ENCODE results near the gene SGMS1.

Gene SGMS1

GRCh38 chr10:50516171-50516570, 107.6 kb downstream of the SGMS1 start:
- no peaks in the 10 kb centered on the region for H3K79me1 ChIP-seq (ENCODE audit: low read depth, low read length)
- no peak overlapping the region for H2BK12ac ChIP-seq (ENCODE audit: low read length)
- H2BK5ac ChIP-seq (ENCODE audit: low read length) = no peak overlapping the region
- H2AK5ac ChIP-seq (ENCODE audit: low read depth, low read length) = no peak overlapping the region
- no peak overlapping the region for H3K27ac ChIP-seq (replicated peaks; ENCODE audit: low read length)
- no peak overlapping the region for H3K9ac ChIP-seq (ENCODE audit: low read depth, low read length, poor library complexity)
- no peak overlapping the region for H4K8ac ChIP-seq (ENCODE audit: low read depth, low read length)
- H2BK15ac ChIP-seq (ENCODE audit: low read length) = no peak overlapping the region
- H3K23ac ChIP-seq (ENCODE audit: low read depth, low read length, poor library complexity) = no peak overlapping the region
- no peak overlapping the region for H3K4ac ChIP-seq (ENCODE audit: low read length)
- H3K9me3 ChIP-seq (replicated peaks in 1 of 2; ENCODE audit: control insufficient read depth in 2 of 2, insufficient read depth in 1 of 2, low read depth in 1 of 2, low read length in 2 of 2) = no peaks in the 10 kb centered on the region
- H3K18ac ChIP-seq (ENCODE audit: low read length) = no peak overlapping the region
- H2AFZ ChIP-seq (ENCODE audit: low read length) = no peak overlapping the region
- no peak overlapping the region for H3K14ac ChIP-seq (ENCODE audit: low read length)
- H3K4me2 ChIP-seq (ENCODE audit: insufficient read depth, low read length, poor library complexity, severe bottlenecking) = no peak overlapping the region
- no peak overlapping the region for H3K4me3 ChIP-seq (ENCODE audit: low read length in 2 of 2)
- WGBS, 2 donors (ENCODE audit: extremely low coverage in 2 of 2, insufficient read length in 2 of 2, insufficient replicate concordance in 1 of 2) = no CpG with 5 or more reads among the region's 1 CpG
- no peaks in the 10 kb centered on the region for H3K4me1 ChIP-seq (ENCODE audit: control insufficient read depth in 2 of 2, insufficient read depth in 1 of 2, low read depth in 1 of 2, low read length in 2 of 2)
- no peak overlapping the region for H2BK120ac ChIP-seq (ENCODE audit: low read depth, low read length)
- no peak overlapping the region for H4K91ac ChIP-seq (ENCODE audit: low read depth, low read length, poor library complexity)
- no peaks in the 10 kb centered on the region for H3K36me3 ChIP-seq (replicated peaks in 1 of 2; ENCODE audit: control insufficient read depth in 2 of 2, insufficient read depth in 2 of 2, low read length in 2 of 2)
- no peak for DNase-seq (ENCODE audit: low spot score)
- no peaks in the 10 kb centered on the region for H3K27me3 ChIP-seq (ENCODE audit: control insufficient read depth in 3 of 3, insufficient read depth in 3 of 3, low read depth in 1 of 3, low read length in 3 of 3)

- H3K9ac ChIP-seq (ENCODE audit: low read depth, low read length, poor library complexity) = no peak overlapping the region
- no peaks in the 10 kb centered on the region for H3K79me1 ChIP-seq (ENCODE audit: low read depth, low read length)
- no peak overlapping the region for H3K4me2 ChIP-seq (ENCODE audit: insufficient read depth, low read length, poor library complexity, severe bottlenecking)
- no peak overlapping the region for H2BK5ac ChIP-seq (ENCODE audit: low read length)
- H2BK12ac ChIP-seq (ENCODE audit: low read length) = no peak overlapping the region
- no peaks in the 10 kb centered on the region for H3K9me3 ChIP-seq (replicated peaks in 1 of 2; ENCODE audit: control insufficient read depth in 2 of 2, insufficient read depth in 1 of 2, low read depth in 1 of 2, low read length in 2 of 2)
- no peak overlapping the region for H2BK15ac ChIP-seq (ENCODE audit: low read length)
- no peak overlapping the region for H2AK5ac ChIP-seq (ENCODE audit: low read depth, low read length)
- H3K4ac ChIP-seq (ENCODE audit: low read length) = no peak overlapping the region
- no peak overlapping the region for H3K4me3 ChIP-seq (ENCODE audit: low read length in 2 of 2)
- no peak overlapping the region for H2BK120ac ChIP-seq (ENCODE audit: low read depth, low read length)
- H2AFZ ChIP-seq (ENCODE audit: low read length) = no peak overlapping the region
- no peak for DNase-seq (ENCODE audit: low spot score)
- WGBS, 2 donors (ENCODE audit: extremely low coverage in 2 of 2, insufficient read length in 2 of 2, insufficient replicate concordance in 1 of 2) = no CpG with 5 or more reads among the region's 2 CpGs
- no peak overlapping the region for H3K14ac ChIP-seq (ENCODE audit: low read length)
- H3K4me1 ChIP-seq (ENCODE audit: control insufficient read depth in 2 of 2, insufficient read depth in 1 of 2, low read depth in 1 of 2, low read length in 2 of 2) = no peaks in the 10 kb centered on the region
- H4K8ac ChIP-seq (ENCODE audit: low read depth, low read length) = no peak overlapping the region
- no peak overlapping the region for H3K27ac ChIP-seq (replicated peaks; ENCODE audit: low read length)
- H3K18ac ChIP-seq (ENCODE audit: low read length) = no peak overlapping the region
- H4K91ac ChIP-seq (ENCODE audit: low read depth, low read length, poor library complexity) = no peak overlapping the region
- no peaks in the 10 kb centered on the region for H3K36me3 ChIP-seq (replicated peaks in 1 of 2; ENCODE audit: control insufficient read depth in 2 of 2, insufficient read depth in 2 of 2, low read length in 2 of 2)
- no peaks in the 10 kb centered on the region for H3K27me3 ChIP-seq (ENCODE audit: control insufficient read depth in 3 of 3, insufficient read depth in 3 of 3, low read depth in 1 of 3, low read length in 3 of 3)
- H3K23ac ChIP-seq (ENCODE audit: low read depth, low read length, poor library complexity) = no peak overlapping the region
Observed at GRCh38 chr10:50515420-50515819, 108.3 kb downstream of the SGMS1 start.

GRCh38 chr10:50514995-50515394, 108.8 kb downstream of the SGMS1 start:
- H2BK12ac ChIP-seq (ENCODE audit: low read length) = no peak overlapping the region
- H3K14ac ChIP-seq (ENCODE audit: low read length) = no peak overlapping the region

GRCh38 chr10:50513956-50514355, 109.8 kb downstream of the SGMS1 start:
- Histone ChIP-seq H3K4me2 (ENCODE audit: insufficient read depth, low read length, poor library complexity, severe bottlenecking) (no peak overlapping the region), H3K23ac (ENCODE audit: low read depth, low read length, poor library complexity) (no peak overlapping the region), H3K79me1 (ENCODE audit: low read depth, low read length) (no peaks in the 10 kb centered on the region), H2BK12ac (ENCODE audit: low read length) (no peak overlapping the region), H2BK120ac (ENCODE audit: low read depth, low read length) (no peak overlapping the region), H3K4me3 (ENCODE audit: low read length in 2 of 2) (no peak overlapping the region), H4K91ac (ENCODE audit: low read depth, low read length, poor library complexity) (no peak overlapping the region), H2BK15ac (ENCODE audit: low read length) (no peak overlapping the region), H3K9me3 (replicated peaks in 1 of 2; ENCODE audit: control insufficient read depth in 2 of 2, insufficient read depth in 1 of 2, low read depth in 1 of 2, low read length in 2 of 2) (no peaks in the 10 kb centered on the region), H3K4ac (ENCODE audit: low read length) (no peak overlapping the region), H3K36me3 (replicated peaks in 1 of 2; ENCODE audit: control insufficient read depth in 2 of 2, insufficient read depth in 2 of 2, low read length in 2 of 2) (no peaks in the 10 kb centered on the region), H3K4me1 (ENCODE audit: control insufficient read depth in 2 of 2, insufficient read depth in 1 of 2, low read depth in 1 of 2, low read length in 2 of 2) (no peaks in the 10 kb centered on the region), H2AFZ (ENCODE audit: low read length) (no peak overlapping the region), H2AK5ac (ENCODE audit: low read depth, low read length) (no peak overlapping the region), H3K18ac (ENCODE audit: low read length) (no peak overlapping the region), H2BK5ac (ENCODE audit: low read length) (no peak overlapping the region), H4K8ac (ENCODE audit: low read depth, low read length) (no peak overlapping the region), H3K27me3 (ENCODE audit: control insufficient read depth in 3 of 3, insufficient read depth in 3 of 3, low read depth in 1 of 3, low read length in 3 of 3) (no peaks in the 10 kb centered on the region), H3K14ac (ENCODE audit: low read length) (no peak overlapping the region), H3K27ac (replicated peaks; ENCODE audit: low read length) (no peak overlapping the region), H3K9ac (ENCODE audit: low read depth, low read length, poor library complexity) (no peak overlapping the region)
- DNase-seq (ENCODE audit: low spot score) = no peak
- WGBS, 2 donors (ENCODE audit: extremely low coverage in 2 of 2, insufficient read length in 2 of 2, insufficient replicate concordance in 1 of 2) = no CpG with 5 or more reads among the region's 5 CpGs

More at GRCh38 chr10:50514995-50515394, 108.8 kb downstream of the SGMS1 start:
- no peak overlapping the region for H3K27ac ChIP-seq (replicated peaks; ENCODE audit: low read length)
- H3K4me2 ChIP-seq (ENCODE audit: insufficient read depth, low read length, poor library complexity, severe bottlenecking) = no peak overlapping the region
- no peak overlapping the region for H4K91ac ChIP-seq (ENCODE audit: low read depth, low read length, poor library complexity)
- H3K4me3 ChIP-seq (ENCODE audit: low read length in 2 of 2) = no peak overlapping the region
- no peak overlapping the region for H2AFZ ChIP-seq (ENCODE audit: low read length)
- H2BK120ac ChIP-seq (ENCODE audit: low read depth, low read length) = no peak overlapping the region
- no peak overlapping the region for H3K4ac ChIP-seq (ENCODE audit: low read length)
- H3K4me1 ChIP-seq (ENCODE audit: control insufficient read depth in 2 of 2, insufficient read depth in 1 of 2, low read depth in 1 of 2, low read length in 2 of 2) = no peaks in the 10 kb centered on the region
- no peak overlapping the region for H2BK5ac ChIP-seq (ENCODE audit: low read length)
- WGBS, 2 donors (ENCODE audit: extremely low coverage in 2 of 2, insufficient read length in 2 of 2, insufficient replicate concordance in 1 of 2) = no CpG with 5 or more reads among the region's 2 CpGs
- DNase-seq (ENCODE audit: low spot score) = no peak
- H2AK5ac ChIP-seq (ENCODE audit: low read depth, low read length) = no peak overlapping the region
- no peaks in the 10 kb centered on the region for H3K9me3 ChIP-seq (replicated peaks in 1 of 2; ENCODE audit: control insufficient read depth in 2 of 2, insufficient read depth in 1 of 2, low read depth in 1 of 2, low read length in 2 of 2)
- H4K8ac ChIP-seq (ENCODE audit: low read depth, low read length) = no peak overlapping the region
- H3K9ac ChIP-seq (ENCODE audit: low read depth, low read length, poor library complexity) = no peak overlapping the region
- no peak overlapping the region for H3K18ac ChIP-seq (ENCODE audit: low read length)
- H3K36me3 ChIP-seq (replicated peaks in 1 of 2; ENCODE audit: control insufficient read depth in 2 of 2, insufficient read depth in 2 of 2, low read length in 2 of 2) = no peaks in the 10 kb centered on the region
- no peaks in the 10 kb centered on the region for H3K27me3 ChIP-seq (ENCODE audit: control insufficient read depth in 3 of 3, insufficient read depth in 3 of 3, low read depth in 1 of 3, low read length in 3 of 3)
- H3K79me1 ChIP-seq (ENCODE audit: low read depth, low read length) = no peaks in the 10 kb centered on the region
- no peak overlapping the region for H2BK15ac ChIP-seq (ENCODE audit: low read length)
- no peak overlapping the region for H3K23ac ChIP-seq (ENCODE audit: low read depth, low read length, poor library complexity)
